NCI-H1417 (cell line): ENCODE data around the gene SEC62.
A peak's percentile ranks its signal among the peaks of the same experiment; 100 is the strongest.

Experiments
- DNase-seq, 3 experiments: peaks; one replicate each; lab custom pipeline; 2025; lab: John Stamatoyannopoulos, UW

Gene SEC62

DNA sequence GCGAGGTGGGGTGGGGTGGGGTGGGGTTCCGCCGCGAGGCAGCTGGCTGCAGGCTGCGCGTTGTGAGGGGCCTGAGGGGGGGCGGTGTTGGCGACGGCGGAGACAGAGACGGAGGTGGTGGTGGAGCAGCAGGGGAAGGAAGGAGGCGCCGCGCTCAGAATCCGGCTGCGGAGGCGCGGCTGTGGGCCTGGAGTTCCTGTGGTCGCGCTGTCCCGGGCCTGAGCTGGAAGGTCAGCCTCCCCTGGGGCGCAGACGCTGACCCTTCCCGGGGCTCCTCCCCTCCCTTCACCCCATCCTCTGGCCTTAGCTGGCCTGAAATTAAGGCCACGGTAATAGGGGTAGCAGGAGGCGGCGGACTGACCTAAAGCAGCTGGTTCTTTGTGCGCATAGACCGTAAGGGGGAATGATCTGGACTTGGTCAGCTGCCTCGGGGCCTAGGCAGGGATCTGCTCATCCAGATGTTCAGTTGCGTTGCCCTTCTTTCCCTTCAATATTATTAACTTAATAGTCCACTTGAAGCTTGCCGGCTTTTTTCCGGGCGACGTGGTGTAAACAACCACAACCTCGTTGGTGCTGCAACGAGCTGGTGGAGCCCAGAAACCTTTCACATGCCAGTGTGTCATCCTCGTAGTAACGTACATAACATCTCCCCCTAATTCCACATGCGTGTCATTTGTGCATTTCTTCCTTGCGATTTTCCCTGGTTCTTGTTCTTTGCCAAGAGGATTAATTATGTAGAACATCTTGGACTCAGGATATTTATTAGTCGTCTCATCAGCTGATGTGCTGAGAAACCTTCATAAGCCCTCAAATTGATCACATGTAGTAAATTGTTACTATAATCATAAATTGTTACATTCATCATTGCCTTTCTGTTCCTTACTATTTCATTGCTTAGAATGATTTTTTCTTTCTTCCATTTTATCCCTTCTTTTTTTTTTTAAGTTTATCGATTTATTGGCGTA, 626 bp downstream of the SEC62 start:
- DNase-seq = peak; percentile 69 to 97 (median 94)

DNA sequence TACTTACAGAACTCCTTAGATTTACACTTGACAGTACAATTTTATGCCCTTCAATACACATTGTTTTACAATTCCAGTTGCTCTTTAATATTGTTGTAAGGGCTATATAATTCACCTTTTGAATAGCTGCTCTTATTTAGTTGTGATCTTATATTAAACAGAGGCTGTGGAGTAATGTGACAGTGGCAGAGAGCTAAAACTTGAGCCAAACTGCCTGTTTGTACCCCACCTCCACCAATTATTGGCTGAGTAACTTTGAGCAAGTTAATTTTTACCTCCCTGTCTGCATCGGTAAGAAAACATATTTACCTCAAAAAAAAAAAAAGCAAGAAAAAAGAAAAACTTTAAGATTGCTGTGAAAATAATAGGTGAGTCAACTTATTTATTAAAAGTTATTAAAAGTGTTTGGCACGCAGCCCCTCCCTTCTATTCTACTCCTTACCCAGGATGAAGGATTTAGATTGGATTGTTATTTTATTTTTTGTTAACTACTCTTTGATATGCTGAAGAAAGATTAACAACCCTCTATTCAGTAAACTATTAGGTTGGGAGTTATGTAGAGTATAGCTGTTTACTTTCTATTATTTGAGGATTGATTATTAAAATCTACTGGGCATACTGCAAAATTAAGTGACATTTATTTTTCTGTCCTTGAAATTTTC, 1.7 kb downstream of the SEC62 start:
- DNase-seq = no peak

DNA sequence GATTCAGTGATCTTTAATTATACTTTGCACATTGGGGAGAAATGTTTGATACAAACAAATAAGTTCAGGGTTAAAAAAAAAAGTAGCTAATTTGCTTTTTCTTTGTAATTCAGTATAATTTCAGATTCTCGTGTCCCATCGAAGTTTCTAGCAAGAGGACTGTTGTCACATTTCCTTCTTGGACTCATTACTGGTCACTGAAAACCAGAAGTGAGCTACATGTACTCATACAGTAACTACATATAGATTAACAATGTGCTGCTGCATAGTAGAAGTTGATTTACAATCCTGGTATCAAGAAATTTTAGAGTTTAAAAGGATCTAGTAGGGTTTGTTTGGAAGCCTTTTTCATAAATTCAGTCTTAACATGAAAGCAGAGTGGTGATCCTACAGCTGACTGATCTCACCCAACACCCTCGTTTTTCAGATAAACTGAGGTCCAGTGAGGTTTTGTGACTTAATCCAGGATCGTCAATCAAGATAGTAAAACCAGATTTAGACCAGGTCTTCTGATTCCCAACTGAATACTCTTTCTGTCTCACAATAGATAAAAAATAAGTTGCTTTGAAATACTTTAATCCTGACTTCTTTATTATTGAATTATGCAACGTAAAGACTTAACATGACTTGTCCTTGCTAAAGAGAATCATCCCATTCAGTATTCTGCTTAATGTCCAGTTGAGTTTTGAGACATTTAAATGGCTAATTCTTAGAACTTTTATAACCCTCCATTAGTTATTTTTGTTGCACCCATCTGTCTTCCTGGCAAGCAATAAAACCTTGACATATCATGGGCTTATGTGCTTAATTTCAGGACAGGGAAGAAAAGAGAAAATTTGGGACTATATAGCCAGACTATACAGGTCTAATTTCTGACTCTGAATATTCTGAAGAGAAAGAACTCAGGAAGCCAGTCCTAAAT, 2.8 kb downstream of the SEC62 start:
- DNase-seq = no peak

DNA sequence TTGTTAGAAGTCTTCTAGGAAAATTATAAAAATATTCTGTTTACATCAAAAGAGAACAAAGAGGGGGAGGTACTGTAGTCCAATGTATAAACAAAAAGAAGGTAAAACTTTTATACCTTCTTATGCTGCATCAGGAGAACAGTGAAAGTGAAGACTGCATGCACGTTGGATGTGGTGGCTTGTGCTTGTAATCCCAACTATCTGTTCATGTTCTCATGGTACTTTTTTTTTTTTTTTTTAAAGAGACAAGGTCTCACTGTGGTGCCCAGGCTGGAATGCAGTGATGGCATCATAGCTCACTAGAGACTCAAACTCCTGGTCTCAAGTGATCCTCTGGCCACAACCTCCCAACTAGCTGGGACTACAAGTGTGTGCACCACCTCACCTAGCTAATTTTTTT, 4.2 kb downstream of the SEC62 start:
- no peak for DNase-seq

DNA sequence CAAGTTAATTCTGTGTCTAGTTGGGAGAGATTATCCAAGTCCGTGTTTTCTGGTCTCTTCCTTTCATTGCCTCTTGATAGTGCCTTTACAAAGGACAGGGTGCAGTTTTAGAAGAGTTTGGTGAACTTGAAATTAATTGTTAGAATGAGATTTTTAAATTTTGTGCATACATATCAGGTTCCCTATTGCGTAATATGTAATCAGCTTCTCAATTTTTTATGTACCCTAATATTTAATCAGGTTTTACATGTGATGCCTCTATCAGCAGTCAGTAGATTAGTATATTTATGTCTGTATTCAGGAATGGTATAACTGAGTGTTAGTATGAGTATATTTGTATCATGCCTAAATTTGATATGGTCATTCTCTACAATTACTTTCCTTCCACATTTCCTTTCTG, 4.9 kb downstream of the SEC62 start:
- no peak for DNase-seq

DNA sequence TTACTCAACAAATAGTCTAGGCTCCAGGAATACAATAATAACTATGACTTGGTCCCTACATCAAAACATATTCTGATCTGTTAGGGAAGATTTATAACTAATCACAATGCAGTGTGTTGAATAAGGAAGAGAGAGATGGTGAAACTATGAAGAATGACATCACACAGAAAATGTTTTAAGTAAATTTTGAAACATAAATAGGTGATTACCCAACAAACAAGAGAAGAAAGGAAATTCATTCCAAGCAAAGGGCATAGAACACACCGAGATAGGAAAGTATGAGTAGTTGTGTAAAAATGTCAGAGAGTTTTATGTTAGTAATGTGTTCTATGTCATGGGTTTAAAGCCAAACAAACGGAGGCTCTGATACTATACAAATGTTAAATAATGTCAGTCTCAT, 13.4 kb downstream of the SEC62 start:
- no peak for DNase-seq

DNA sequence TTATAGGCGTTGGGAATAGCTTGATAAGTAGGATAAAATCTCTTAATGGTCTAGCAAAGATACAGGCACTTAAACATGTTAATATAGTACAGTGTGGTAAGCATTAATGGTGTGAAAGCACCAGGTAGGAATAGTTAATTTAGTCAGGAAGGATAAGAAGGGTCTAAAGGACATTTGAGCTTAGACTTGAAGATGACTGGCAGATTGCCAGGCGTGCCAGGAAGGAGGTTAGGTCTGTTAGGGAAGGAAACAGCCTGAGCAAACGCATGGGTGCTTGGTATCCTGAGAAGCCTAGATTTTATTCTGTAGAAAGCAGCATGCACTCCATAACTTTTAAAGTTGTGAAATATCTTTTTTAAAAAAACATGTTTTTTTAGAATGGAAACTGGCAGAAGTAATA, 17.7 kb downstream of the SEC62 start:
- no peak for DNase-seq

DNA sequence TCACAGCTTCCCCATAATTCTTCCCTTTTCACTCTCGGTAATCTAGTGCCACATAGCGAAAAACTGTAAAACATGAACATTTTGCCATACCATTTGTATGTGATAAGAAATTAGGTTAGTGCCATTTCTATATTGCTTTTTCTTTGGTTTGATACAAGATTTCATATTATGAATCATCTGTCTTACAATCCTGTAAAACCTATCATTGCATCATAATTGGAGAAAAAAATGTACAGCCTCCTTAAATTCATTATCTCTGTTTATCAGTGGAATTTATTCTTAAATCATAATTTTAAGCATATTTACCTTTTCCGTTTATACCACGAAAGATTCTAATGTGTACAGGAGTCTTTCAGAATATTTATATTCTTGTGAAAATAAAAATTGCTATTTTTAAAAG, 23.8 kb downstream of the SEC62 start:
- no peak for DNase-seq

DNA sequence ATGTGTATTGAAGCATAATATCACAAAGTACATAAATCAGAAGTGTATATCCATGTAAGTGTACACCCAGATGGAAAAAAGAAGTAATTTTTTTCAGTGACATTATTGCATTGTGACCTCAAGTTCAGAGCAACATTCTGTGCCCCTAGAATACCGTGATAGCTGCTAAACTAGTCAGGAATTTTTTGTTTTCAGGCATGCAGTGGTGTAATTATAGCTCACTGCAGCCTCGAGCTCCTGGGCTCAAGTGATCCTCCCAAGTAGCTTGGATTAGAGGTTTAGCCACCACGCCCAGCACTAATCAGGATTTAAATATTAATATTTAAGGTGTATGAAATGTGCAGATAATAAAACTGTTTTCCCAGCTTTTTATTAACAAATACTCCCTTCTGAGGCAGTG, 25.5 kb downstream of the SEC62 start:
- DNase-seq = no peak

DNA sequence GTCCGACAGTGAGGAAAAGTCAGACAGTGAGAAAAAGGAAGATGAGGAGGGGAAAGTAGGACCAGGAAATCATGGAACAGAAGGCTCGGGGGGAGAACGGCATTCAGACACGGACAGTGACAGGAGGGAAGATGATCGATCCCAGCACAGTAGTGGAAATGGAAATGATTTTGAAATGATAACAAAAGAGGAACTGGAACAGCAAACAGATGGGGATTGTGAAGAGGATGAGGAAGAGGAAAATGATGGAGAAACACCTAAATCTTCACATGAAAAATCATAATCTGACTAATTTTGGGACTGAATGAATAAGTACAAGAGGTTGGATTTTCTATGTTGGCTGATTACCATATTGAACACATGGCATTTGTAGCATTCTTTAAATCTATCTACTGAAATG, 26.2 kb downstream of the SEC62 start:
- DNase-seq = no peak

DNA sequence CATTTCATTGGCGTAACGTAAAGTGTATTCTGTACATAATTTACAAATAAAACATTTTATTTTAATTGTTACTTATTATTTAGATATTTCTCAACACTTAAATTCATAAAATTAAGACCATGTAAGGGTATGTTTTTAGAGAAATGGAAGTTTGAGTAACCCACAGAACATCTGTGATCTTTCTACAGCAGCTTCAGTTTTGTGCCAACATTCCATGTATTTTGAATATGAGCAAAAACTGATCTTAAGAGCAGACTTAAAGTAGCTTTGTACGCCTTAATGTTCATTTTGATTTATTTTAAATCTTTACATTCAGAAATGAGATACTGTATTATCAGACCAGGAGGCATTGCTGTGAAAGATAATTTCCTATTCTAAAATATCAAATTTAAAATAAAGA, 27.2 kb downstream of the SEC62 start:
- no peak for DNase-seq

GRCh38 chr3:169996063-169996462, 29.5 kb downstream of the SEC62 start:
- no peak for DNase-seq

GRCh38 chr3:169998668-169999131, 32.1 kb downstream of the SEC62 start:
- no peak for DNase-seq

GRCh38 chr3:169999433-169999832, 32.8 kb downstream of the SEC62 start:
- no peak for DNase-seq

GRCh38 chr3:170000051-170000450, 33.4 kb downstream of the SEC62 start:
- no peak for DNase-seq

- DNase-seq = no peak
Measured at GRCh38 chr3:170002231-170002630, 35.6 kb downstream of the SEC62 start.

GRCh38 chr3:170002879-170003278, 36.3 kb downstream of the SEC62 start:
- DNase-seq = no peak

- DNase-seq = no peak
Measured at GRCh38 chr3:170003881-170004356, 37.3 kb downstream of the SEC62 start.

DNA sequence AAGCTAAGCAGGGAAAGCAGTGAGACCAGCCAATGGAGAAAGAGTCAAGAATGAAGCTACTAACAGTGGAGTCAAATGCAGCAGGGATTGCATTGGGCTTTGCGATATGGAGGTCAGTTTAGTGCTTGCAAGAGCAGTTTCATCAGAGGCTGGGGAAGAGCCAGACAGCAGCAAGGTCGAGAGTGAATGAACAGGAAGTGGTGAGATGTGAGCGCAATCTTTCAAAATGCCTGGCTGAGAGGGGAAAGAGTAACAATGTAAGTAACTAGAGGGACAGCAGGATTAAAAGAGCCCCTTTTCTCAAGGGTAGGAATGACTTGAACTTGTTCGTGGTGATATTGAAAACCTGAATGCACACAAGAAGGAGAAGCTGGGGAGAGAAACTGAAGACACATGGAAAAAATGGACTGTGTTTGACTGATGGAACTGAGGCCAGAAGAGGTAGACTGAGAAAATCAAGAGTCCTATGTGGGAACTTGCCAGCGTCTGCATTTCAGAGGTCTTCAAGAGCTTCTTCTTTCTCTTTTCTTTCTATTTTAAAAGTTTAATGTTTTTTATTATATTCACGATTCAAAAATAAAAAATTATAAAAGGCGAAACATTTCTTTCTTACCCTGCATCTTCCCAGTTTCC, 40.5 kb downstream of the SEC62 start:
- no peak for DNase-seq

DNA sequence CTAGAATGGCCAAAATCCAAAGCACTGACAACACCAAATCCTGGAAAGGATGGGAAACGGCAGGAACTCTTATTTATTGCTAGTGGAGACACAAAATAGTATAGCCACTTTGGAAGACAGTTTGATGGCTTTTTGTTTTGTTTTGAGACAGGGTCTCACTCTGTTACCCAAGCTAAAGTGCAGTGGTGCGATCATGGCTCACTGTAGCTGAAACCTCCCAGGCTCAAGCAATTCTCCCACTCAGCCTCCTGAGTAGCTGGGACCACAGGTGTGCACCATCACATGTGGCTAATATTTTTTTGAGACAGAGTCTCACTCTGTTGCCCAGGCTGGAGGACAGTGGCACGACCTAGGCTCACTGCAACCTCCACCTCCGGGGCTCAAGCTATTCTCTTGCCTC, 43.9 kb downstream of the SEC62 start:
- no peak for DNase-seq

GRCh38 chr3:170012683-170013400, 46.2 kb downstream of the SEC62 start:
- DNase-seq = peak in 2 of 3 experiments; percentile 62 to 89
